Raji (cell line): Measurements from ENCODE around the gene SH3GL1.
A peak's percentile ranks its signal among the peaks of the same experiment; 100 is the strongest.

ENCODE experiments used
- POLR2A ChIP-seq: IDR thresholded peaks from 2 replicates; pipeline ENCODE4 v1.6.1; 2011; ENCODE audit warnings: low read depth, low read length, control low read depth; ENCODE audit not compliant: insufficient read depth

SH3GL1 gene, protein sequence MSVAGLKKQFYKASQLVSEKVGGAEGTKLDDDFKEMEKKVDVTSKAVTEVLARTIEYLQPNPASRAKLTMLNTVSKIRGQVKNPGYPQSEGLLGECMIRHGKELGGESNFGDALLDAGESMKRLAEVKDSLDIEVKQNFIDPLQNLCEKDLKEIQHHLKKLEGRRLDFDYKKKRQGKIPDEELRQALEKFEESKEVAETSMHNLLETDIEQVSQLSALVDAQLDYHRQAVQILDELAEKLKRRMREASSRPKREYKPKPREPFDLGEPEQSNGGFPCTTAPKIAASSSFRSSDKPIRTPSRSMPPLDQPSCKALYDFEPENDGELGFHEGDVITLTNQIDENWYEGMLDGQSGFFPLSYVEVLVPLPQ

DNA sequence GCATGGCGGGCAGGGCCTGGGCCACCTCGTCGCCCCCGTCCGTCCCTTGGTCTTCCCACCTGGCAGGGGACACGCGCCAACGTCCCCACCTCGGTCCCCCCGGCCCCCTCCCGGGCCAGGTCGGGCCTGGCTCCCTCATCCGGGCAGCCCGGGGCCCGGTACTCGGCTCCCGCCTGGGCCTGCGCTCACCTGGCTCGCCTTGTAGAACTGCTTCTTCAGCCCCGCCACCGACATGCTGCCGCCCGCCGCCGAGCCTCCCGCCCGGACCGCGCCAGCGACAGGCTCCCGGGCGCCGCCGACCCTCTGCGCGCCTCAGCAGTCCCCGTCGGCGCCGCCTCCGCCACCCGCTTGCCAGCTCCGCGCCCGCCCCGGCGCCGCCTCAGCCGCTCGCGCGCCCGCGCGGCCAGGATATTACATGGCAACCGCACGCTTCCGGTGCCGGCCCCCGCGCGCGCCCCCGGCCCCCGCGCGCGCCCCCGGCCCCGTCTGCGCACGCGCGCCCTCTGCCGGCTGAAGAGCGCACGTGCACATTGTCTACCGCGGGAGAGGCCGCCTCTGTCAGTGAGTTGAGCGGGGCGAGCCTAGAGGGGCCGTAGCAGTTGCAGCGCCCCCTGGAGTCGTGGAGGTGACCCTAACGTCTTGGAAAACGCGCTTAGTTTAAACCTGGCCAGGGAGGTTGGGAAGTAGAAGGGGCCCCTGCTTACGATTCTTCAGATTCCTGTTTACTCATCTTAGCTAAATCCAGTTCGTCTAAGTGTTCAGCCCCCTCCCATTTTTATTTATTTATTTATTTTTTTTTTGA, at the start of gene SH3GL1:
Gene SH3GL1, minus strand, starts transcription at position 413 of the 802 bp plus-strand sequence. Its CDS starts 179 bp downstream, at position 234.
- peak; percentile 81 for TF ChIP-seq POLR2A

DNA sequence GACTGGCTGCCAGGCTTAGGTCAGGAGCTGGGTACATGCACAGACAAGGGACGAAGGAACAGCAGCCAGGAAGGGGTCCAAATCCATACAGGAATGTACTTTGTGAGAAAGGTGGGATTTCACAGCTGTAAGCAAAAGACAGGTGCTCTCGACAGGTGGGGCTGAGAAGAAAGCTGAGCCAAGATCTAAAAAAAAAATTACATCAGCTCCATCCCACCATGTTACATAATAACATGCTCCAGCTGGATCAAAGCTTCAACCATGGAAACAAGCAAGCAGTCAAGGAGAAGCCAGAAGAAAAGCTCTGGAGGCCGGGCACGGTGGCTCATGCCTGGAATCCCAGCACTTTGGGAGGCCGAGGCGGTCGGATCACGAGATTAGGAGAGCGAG, 49.3 kb upstream of the SH3GL1 start:
- no peak for TF ChIP-seq POLR2A

DNA sequence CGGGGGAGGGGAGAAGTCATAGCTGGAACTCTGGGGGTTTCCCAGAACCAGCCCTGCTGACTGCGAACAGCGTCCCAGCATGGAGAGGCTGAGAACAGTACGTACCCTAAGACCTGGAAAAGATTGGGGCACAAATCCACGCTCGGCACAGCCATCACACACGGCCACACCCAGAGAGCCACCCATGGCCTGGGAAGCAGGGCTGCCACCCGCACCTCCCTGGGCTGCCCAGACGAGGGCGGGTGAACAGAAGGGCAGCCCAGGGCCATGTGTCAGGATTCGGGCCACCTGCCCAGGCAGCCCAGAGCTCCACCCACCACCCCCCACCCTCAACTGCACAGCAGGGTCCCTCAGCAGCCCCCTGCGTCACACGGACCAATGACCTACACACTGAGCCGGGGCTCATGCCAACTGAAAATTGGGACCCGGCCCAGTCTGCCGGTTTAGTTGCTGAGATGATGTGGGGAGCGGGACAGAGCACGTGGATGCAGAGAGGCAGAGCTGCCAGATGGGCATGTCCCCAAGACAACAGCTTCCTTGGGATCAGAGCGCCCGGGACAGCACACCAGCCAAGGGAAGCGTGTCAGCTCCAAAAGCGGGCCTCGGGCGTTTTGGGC, 48.8 kb upstream of the SH3GL1 start:
- TF ChIP-seq POLR2A: no peak

DNA sequence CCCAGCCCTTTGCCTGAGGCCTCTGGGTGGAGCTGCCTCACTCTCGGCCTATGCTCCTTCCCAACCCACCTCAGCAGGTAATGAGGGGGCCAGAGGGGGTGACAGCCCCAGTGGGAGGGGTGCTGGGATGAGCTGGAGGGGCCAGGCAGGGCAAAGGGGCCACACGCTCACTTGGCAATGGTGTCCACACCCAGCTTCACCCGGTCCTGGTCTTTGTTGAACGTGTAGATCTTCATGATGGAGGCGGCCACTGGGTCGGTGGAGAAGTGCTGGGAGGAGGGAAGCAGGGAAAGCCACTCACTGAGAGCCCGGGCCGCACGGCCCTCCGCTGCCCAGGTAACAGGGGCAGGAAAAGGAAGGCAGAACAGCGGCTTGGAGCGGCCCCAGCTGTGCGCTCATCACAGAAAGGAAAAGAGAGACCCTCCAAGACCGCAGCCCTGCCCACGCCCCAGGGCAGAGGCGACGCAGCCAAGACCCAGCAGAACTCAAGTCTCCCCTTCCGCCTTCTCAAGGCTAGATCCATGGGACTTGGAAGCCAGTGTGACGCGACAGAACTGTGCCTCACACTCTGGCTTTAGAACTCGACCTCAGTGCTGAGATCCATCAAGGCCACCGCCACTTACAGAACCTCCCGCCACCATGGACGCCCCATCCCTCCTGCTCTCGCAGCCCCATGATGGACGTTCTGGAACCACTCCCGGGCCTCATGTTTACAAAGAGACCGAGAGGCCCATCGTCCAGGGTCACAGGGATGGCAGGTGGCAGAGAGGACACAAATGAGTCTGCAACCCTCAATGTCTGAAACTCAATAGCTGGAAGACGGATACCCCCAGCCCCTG, 48.0 kb upstream of the SH3GL1 start:
- no peak for TF ChIP-seq POLR2A

DNA sequence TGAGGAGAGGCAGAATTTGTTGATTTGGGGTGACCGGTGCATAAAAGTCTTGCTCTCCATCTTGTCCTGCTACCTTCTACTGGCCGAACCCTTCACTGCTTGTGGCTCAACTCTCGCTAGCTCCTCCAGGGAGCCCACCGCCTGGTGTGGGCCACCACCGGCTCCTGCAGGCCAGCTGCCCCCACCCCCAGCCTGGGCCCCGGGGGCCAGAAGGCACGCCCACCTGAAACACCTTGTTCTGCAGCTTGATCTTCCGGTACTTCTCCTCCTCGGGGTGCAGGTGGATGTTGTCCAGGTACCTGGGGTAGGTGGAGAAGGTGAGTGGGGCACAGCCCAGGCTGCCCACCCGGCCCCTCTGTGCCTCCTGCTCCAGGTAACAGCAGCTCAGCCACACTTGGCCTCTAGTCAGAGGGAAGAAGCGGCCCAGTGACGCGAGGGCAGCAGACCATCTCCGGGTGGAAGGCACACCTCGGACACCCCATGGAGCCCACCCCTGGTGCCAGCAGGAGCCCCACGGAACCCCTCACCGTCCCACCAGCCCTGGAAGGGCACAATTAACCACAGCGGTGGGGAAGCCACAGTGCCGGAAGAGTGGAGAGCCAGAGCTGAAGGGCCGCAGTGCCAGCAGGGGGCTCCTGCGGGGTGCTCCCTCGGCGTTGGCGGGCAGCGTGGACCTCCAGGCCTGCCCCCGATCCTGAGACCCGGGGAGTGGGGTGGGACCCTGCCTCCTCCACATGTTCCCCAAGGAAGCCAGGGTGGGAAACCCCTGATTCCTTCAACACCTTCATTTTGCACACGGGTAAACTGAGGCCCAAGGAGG, 47.2 kb upstream of the SH3GL1 start:
- TF ChIP-seq POLR2A: no peak

DNA sequence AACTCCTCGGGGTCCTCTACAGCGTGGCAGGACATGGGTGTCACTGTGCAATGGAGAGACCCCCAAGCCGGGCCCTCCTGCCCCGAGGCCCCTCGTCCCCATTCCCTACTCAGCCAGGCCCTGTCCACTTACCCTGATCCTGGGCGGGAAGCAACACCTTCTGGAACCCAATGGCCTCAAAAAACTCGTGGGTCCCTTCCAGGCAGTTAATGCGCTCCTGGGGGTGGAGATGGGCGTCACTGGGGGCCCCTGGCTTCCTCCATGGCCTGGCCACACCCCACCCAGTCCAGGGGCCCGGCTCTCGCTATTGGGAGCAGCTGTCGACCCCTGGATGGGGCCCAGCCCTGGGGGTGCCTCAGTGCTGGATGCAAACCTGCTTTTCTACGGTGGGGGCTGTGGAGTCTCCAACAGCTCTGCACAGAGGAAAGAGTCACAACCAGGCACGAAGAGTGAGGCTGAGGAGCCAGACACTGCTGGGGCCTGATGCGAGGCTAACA, 46.4 kb upstream of the SH3GL1 start:
- no peak for TF ChIP-seq POLR2A

DNA sequence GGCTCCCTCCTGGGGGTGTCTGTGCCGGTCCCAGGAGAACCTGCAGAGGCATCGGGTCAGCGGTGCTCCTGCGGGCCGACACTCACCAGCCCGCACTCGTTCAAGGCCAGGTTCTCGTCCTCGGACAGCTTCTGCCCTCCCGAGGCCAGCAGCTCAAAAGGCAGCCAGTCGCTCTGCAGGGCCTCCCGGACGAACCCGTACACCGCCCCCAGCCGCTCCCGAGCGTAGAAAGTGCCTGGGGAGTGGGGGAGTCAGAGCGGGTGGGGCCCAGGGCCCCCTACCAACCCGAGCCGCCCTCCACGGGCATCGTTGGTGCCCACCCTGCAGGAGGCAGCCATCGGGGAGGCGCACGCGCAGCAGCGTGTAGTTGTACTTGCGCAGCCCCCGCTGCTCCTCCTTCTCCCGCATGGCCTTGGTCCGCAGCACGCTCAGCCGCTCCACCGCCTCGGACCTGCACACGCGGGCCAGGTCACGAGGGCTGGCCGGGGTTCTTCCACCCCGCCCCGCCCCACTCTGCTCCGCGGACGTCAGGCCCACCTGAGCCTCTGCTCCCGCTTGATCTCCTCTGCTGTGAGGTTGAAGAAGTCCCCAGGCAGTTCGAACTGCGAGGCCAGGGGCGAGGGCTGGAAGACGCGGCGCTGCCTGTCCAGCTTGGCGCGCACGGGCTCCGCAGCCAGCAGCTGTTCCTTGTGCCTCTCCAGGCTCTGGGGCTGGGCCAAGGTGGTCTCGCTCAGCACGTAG, 45.8 kb upstream of the SH3GL1 start:
- TF ChIP-seq POLR2A: no peak

DNA sequence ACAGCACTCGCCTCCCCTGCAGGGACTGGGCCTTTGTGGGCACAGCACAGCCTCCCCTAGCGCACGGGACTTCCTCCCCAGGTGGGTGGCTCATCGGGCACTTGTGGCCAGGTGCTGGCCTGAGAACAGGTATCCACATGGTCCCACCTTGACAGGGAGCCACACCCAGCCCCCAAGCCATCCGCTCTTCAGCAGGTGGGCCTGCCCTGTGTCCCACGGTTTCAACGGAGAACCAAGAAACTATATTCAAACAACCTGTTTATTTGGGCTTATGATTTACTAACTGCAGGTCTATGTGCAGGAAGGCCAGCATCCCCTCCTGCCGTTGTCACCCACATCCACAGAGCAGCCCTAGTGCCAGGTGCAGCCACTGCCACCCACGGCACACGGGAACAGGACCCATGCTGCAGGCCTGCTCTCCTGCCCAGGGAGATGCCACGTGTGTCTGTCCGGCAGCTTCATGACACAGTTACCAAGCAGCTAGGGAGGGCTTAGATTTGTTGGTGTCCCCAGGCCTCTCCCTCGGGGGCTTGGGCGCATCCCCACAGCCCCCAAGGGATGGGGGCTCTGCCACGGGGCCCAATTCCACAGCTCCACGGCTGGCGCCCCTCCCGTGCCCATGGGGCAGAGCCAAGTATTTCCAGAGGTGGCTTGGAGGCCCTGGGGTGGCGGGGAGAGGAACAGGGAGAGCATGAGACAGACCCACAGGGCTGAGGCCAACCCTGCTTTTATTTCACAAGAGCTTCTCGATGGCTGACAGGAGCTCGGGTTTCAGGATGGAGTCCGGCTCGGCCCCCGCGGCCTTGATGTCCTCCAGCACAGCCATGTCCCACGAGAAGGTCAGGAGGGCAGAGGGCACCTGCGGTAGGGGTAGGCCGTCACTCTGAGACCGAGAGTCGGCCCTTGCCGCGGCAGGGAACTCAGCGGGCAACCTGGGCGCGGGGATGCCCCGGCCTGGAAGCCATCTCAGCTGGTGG, 44.7 kb upstream of the SH3GL1 start:
- TF ChIP-seq POLR2A: no peak

DNA sequence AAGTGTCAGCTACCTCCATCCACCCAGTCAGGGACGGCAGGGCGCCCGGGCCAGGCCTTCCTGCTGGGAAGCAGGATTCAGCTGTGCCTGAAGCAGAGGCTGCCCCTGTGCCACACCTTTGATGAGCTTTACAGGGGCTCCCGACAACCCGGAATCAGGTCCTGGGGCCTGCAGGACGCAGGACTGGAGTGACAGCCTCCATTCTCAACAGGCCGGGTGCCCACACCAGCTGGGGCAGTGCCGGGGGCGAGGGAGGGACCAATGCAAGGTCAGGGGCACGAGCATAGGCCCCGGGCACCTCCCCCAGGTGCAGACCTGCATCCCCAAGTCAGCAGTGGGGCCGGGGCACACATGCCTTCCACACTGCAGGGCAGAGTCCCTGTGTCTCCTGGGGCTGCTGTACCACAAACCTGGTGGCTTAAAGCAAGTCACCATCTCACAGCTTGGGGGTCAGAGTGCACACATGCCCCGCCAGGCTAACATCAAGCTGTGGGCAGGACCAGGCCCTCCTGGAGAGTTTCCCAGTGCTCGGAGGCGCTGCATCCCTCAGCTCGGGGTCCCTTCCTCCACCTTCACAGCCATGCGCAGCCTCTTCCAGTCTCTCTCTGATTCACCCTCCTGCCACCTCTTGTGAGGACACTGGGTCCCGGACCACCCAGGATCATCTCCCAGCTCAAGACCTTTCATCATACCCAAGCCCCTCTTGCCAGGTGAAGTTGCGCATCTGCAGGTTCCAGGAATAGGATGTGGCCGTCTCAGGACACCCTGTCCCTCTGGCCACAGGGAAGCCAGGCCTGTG, 43.8 kb upstream of the SH3GL1 start:
- TF ChIP-seq POLR2A: no peak

DNA sequence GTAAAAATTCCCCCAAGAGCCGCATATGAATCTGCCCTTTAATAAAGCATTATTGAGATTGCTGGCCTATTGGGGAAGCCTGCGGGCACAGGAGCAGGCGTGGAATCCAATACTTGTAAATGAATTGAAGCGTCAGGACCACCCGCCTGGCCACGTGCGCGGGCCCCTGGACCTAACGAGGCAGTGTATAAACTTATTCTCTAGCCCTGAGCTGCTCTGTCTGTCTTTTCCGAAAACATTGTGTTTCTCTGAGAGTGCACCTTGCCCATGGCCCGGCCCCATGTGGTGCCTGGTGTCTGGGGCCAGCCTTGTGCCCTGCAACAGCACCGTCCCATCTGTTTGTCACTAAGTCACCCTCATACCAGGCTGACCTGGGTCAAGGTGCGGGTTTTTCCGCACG, 42.8 kb upstream of the SH3GL1 start:
- no peak for TF ChIP-seq POLR2A

DNA sequence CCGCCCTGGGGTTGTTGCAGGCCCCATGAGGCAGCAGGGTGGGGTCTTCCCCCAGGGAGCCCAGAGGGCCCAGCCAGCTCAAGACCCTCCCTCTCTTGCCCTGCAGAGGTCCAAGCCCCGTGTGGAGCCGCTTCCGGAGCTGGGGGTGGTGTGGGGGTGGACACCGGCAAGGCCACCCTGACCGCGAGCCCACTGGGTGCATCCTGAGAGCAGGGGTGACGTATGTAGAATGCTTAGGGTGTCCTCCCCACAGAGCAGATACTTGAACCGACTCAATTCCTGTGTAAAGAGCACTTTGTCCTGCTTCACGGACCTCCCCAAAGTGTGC, 42.4 kb upstream of the SH3GL1 start:
- no peak for TF ChIP-seq POLR2A
